Stimulated activated CD4-positive, alpha-beta T cell treated with anti-CD3 and anti-CD28 coated beads, Interleukin-12 subunit alpha, Interleukin-12 subunit beta, amount 100 ng/mL, for 4 hours (primary cell): ENCODE measurements around the gene PCDH8.

Experiments used
- DNase-seq: peaks from one replicate; pipeline ENCODE4 v3.0.0-alpha.2; 2020

PCDH8 gene, protein sequence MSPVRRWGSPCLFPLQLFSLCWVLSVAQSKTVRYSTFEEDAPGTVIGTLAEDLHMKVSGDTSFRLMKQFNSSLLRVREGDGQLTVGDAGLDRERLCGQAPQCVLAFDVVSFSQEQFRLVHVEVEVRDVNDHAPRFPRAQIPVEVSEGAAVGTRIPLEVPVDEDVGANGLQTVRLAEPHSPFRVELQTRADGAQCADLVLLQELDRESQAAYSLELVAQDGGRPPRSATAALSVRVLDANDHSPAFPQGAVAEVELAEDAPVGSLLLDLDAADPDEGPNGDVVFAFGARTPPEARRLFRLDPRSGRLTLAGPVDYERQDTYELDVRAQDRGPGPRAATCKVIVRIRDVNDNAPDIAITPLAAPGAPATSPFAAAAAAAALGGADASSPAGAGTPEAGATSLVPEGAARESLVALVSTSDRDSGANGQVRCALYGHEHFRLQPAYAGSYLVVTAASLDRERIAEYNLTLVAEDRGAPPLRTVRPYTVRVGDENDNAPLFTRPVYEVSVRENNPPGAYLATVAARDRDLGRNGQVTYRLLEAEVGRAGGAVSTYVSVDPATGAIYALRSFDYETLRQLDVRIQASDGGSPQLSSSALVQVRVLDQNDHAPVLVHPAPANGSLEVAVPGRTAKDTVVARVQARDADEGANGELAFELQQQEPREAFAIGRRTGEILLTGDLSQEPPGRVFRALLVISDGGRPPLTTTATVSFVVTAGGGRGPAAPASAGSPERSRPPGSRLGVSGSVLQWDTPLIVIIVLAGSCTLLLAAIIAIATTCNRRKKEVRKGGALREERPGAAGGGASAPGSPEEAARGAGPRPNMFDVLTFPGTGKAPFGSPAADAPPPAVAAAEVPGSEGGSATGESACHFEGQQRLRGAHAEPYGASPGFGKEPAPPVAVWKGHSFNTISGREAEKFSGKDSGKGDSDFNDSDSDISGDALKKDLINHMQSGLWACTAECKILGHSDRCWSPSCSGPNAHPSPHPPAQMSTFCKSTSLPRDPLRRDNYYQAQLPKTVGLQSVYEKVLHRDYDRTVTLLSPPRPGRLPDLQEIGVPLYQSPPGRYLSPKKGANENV

DNA sequence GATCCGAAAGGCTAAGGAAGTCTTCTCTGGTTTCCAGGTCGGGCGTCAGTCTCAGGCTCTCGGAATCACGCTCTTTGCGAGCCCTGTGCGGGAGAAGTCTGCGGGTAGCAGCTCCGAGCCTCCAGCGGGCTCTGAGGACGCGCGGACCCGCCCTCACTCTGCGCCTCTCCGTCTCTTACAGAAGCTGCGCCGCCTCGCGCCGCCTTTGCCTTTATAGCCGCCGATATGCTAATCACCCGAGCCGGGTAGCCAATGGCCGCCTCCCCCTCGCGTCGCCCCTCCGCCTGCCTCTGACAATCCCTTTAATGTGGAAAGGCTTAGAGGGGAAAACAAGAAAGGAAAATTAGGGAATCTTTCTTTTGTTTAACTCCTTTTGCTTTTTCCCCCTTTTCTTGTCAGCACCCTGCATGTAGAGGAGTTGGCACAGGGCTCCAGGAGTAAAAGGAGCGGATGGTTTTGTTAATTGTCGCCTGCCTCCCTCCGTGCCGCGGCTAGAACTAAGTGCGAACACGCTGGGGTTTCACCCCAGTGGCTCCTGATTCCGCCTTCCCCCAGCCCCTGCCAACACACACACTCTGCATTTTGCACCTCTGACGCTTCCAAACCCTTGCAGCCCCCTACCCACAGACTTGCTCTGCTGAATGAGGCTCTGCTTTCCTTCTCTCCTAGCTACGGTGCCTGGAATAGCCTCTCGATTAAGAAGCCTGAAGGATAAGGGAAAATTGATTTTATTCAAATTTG is at the start of gene PCDH8:
PCDH8 (minus strand) TSS at position 186 of the 741 bp plus-strand sequence. CDS start 204 bp downstream, outside the sequence.
- DNase-seq: no peak

DNA sequence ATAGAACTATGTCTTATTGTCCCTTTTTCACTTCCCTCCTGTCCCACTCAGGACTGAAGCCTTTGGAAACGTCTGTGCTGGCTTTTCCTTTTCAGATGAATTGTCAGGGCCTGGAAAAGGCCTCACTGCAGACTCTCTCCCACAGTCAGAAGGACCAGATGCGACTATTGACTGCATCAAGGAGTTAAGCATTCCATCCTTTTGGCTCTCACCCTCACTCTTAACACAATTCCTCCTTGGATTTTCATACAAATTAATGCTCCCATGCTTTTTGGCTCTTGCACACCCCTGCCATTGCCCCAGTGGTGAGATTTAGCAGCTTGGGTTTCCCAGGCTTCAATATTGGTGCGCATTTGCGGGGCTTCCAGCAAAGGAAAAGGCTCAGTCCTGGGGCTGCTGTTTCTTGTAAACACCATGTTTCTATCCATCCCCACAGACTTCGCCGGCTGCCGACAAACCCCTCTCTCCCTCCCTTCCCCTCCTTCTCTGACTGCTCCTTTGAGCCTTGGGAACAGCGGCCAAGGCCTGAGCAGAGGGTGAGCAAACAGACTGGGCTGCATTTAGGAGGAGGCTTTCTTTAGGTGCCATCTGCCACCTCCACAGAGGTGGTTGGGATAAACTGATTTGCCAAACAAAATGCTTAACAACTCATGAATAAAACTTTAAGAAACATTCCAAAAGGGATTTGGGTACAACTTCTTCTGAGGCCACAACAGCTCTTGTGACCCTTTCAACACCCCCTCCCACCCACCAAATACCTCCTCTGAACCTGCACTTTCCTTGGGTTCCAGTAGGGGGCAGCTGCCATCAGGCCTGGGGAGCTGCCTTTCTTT is 48.6 kb upstream of the PCDH8 start:
- DNase-seq: no peak

DNA sequence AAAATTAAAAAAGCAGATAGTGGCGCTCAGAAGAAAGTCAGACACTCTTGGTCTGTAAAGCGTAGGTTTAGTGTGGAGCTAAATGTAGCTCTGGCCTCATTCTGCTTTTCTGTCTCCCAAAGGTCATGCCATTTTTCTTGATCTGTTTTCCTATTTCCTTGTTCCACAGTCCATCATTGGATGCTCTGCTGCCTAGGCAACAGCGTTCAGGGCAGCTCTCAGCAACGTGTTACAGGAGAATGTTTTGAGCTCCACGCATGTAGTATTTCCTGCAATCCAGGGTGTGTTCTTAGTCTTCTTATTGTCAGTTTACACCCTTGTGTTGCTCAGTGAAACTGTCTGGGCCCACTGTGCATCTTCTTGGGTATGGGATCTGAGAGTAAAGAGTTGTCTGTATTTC is 46.0 kb upstream of the PCDH8 start:
- DNase-seq: no peak

DNA sequence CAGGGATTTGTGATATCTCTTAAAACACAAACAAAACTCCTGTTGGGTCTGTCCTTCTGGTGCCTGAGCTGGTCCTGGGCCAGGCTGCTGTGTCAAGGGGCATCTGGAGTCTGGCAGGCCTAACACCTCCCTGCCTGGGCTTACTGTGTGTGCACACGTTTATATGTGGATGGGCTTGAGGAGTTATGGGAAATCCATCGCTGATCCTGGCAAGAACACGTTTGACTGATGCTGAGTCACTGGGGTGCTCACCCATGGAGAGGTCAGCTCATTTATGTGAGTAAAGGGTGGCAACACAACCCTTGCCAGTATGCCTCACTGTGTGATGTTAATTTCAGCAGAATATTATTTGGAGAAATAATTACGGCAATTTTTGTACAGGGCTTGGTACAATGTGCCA is 44.5 kb upstream of the PCDH8 start:
- no peak for DNase-seq

DNA sequence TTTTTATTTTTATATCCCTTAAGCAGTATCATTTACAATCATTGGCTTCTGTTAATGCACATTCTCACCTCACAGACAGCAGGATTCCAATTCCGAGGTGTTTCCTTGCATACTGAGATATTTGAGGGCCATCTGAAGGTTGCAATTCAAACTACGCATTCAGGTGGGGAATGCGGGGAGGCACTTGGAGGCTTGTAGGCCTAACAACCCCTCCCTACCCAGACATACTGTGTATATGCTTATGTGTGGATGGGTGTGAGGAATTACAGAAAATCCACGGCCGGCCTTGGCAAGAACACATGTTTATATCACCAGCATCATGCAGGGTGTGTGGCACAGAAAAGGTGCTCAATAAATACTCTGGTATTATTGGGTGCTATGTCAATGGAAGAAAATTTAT is 43.3 kb upstream of the PCDH8 start:
- no peak for DNase-seq

DNA sequence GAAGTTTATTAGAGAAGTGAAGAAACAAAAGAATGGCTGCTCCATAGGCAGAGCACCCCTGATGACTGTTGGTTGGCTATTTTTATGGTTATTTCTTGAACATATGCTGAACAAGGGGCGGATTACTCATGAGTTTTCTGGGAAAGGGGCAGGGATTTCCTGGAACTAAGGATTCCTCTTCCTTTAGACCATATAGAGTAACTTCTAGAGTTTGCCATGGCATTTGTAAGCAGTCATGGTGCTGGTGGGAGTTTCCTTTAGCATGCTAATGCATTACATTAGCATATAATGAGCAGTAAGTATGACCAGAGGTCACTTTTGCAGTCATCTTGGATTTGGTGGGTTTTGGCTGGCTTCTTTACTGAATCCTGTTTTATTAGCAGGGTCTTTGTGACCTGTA is 38.7 kb upstream of the PCDH8 start:
- no peak for DNase-seq

DNA sequence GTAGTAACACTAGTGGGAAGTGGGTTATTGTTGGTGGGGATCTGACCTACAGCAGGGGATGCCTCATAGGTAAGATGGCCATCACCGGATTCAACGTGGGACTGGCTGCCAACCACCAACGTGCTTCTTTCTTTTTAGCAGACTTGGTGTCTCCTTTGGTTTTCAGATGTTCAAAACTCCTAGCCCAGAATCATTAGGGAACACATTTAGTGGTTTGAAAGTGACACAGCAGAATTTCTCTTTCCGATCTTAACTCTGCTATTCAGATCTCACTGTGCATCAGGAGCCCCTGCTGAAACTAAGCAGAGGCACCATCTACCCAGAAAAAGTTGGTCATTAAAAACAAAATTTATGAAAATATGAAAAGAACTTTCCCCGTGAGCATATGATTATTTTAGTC is 36.7 kb upstream of the PCDH8 start:
- DNase-seq: no peak

DNA sequence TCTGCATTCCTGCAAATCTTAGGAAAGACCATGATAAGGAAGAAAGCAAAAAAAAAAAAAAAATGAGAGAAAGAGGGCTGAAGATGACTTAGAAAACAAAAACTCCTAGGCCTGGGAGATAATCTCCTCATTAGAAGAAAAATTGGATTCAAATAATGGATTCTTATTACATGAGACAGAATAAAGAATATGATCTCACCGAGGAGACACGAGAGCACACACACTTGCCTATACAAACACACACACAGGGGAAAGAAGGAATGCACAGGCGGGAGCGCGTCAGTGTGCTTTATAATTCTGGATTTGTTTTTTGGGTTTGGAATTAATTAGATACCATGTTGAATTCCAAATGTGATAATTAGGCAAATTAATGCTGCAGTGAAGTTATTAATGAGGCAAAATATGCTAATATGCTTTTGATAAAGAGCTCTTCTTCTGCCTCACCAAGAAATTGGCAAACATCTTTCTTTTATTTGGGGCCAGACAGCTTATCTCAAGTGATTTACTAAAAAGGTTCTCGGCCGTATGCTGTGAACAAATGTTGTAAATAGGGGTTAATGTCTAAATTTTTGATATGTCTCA is 36.1 kb upstream of the PCDH8 start:
- DNase-seq: no peak

DNA sequence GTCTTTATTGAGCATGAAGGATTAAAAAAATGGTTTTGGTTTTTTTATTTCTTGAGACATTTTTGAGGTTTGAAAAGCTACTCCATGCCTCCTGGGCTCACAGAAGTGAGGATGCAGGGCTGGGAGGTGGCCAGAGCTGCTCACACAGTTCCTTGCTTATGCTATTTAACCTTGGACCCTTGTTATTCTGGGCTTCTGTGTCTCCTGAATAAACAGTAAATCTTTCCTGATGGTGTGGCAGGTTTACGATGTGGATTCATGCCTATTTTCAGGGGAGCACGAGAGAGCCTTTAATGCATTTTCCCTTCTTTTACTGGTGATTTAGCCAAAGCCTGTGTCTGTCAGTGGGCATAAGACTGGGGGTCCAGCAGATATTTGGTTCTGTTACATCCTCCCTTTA is 34.3 kb upstream of the PCDH8 start:
- DNase-seq: no peak

DNA sequence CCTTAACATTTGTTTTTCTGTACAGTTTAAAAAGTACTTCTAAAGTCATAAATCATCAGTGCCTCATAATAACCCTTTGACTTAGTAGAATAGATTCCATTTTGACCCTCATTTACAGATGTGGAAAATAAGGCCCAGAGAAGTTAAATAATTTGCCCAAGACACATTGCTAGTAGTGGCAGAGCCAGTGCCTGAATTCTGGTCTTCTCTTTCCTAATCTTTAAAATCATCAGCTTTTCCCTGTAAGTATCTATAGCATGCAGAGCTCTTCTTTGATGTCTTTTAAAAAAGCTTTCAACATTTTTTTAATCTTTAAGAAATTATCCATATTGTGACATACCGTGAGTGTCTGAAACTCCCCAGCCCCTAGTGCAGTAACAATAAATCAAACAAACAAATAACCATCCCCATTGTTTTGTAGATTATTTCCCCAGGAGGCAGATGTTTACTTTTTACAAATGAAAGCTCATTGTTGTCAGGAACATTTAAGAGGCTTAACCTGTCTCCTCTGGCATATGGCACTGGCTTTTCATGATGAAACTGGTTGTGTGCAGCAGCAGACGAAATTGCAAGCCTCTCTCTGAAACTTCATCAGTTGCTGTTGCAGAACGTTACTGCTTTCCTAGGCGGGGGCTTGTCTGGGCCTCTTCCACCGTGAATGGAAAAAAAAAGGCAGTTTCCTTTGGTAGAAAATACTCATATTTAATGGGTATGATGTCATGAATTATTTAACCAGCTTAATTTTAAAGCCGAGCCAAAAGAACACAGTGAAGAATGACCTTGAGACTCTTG is 31.7 kb upstream of the PCDH8 start:
- no peak for DNase-seq

DNA sequence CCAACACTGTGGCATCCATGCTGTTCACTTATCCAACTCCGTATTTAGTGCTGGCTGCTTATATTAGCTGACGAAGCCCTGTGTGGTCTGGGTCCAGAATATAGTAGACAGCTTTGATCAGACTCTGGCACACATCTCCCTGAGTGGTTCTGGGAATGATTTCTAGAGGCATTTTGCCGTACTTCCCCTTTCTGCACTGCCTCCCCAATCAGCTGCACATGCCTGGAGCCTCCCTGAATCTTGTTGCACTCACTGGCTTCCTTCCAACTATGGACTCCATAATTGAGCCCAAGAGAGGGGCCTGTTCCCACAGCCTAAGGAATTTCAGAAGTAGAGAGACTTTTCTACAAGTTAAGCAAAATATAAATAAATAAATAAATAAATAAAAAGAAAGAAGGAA is 30.4 kb upstream of the PCDH8 start:
- no peak for DNase-seq

DNA sequence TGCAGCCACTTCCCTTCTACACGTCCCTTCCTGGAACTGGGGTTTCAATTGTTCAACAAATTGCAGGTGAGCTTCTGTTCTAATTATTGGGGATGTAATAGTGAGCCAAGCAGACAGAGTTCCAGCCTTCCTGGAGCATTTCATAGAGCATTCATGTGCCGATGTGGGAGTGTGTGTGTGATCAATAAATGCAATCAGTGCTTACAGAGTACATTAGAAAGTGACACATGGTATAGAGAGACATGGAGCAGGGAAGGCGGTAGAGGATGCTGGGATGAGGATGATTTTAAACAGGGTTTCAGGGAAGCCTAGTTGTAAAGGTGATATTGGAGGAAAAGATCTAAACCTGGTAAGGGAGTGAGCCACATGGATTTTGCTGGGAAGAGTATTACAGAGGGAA is 21.7 kb upstream of the PCDH8 start:
- no peak for DNase-seq

DNA sequence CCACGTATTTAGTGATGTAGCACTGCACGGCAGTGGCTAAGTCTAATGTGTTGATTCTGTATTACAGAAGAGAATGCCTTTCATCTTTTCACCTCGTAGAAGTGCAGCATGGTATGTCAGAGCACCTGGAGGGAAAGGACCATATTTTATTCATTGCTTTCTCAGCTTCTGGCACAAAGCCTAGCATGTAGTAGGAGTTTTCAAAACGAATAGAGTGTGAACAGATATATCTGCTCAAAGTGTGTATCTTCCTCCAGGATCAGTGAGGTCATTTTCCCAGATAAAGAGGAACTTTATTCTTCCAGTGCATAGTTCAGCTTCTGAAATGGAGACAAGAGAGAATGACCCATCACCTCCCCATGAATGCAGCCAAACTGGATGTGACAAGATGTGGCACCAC is 21.2 kb upstream of the PCDH8 start:
- no peak for DNase-seq

DNA sequence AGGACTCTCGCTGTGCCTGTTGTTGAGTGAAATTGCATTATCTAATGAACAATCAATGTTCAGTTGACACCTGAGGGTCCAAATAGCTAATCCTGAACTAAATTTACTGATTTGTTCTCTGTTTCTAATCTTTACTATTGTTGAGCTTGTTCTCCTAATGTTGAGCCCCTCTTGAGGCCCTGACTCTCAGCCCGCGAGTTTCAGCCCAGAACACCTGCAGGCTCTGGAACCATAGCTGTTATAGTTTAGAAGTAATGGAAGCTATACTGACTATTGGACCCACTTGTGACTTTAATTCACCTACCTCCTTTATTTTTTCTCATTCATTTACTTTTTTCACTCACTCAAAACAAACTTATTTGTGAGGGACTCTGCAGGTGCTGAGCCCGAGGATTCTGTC is 20.6 kb upstream of the PCDH8 start:
- DNase-seq: no peak

DNA sequence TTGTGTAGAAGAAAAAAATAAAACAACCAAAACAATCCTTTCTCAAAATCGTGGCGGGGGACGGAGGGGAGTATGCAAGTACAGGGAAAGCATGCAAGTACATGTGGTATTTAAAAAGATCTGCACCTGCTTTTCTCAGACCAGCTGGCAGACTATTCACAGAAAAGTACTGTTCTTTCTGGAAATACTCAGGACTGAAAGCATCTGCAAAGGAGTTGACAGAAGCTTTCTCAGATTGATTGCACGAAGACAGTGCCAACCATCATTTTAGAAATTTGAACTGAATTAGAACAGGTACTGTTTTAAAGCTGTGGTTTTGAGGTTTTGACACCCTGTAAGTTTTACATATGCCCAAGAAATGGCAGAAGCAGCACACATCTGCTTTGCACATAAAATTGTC is 19.8 kb upstream of the PCDH8 start:
- DNase-seq: no peak

DNA sequence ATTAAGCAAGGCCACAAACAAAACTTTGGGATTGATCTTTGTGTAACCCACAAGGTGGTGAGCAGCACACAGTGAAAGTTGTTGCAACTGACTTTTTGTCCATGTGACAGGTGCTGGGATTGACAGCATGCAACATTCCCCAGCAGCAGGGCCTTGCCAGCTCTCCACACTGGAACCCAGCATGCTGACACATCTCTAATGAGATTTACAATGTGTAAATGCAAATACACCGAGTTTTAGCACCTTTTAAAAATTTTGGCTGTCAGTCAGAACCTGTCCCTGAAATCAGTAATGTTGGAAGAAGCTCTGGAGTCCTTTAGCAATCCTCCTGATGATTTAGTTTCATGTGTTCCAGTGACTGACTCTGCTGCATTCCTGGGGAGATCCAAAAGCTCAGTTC is 16.5 kb upstream of the PCDH8 start:
- DNase-seq: no peak

DNA sequence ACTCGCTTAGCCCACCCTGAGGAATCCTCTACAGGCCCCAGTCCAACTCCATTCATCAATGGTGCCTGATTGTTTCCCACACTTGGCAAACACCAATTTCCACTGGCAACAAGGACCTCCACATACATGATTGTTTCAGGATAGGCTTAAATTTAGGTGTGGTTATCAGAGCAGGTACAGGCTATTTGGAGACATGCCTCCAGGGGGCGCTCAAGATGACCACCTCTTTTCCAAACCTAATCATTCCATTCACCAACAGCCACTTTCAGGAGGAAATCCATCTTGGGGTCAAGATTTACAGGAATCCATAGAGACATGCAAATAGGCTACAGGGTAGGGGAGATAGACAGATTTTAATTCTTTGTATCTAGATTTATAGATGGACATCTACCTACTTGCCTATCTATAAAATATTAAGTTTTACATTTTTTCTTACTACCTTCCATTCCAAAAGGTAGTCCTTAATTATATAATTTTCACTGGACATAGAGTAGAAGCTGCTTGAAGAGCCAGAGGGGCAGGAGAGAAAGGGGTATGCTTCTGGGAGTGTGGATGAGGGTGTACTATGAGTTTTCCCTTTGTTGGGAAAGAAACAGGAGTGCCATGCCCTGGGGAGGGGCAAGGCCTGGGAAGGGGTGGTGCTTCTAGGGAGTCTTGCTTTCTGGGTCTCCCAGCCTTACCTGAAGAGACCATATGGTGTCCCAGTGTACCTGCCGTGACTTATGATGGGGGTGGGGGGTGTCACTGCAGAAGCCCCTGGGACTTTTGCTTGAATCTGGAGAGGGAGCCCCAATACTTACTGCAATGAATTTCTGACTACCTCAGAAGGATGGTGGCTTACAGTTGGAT is 14.1 kb upstream of the PCDH8 start:
- no peak for DNase-seq

DNA sequence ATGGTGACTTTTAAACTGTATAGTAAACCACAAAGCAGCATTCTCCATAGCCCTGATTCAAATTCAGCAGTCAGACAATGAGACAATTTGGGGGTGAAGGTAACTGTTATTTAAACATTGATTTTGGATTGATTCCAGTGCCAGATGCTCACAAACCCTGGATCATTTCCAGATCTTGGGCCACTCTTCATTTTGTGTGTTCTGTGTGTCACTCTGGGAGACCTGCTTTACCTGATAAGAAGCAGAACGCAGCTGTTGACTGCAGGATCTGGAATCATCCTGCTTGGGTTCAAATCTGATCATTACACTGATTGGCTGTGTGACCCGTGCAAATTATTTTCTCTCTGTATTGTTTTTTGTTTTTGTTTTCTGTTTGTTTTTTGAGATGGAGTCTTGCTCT is 4.0 kb upstream of the PCDH8 start:
- no peak for DNase-seq

DNA sequence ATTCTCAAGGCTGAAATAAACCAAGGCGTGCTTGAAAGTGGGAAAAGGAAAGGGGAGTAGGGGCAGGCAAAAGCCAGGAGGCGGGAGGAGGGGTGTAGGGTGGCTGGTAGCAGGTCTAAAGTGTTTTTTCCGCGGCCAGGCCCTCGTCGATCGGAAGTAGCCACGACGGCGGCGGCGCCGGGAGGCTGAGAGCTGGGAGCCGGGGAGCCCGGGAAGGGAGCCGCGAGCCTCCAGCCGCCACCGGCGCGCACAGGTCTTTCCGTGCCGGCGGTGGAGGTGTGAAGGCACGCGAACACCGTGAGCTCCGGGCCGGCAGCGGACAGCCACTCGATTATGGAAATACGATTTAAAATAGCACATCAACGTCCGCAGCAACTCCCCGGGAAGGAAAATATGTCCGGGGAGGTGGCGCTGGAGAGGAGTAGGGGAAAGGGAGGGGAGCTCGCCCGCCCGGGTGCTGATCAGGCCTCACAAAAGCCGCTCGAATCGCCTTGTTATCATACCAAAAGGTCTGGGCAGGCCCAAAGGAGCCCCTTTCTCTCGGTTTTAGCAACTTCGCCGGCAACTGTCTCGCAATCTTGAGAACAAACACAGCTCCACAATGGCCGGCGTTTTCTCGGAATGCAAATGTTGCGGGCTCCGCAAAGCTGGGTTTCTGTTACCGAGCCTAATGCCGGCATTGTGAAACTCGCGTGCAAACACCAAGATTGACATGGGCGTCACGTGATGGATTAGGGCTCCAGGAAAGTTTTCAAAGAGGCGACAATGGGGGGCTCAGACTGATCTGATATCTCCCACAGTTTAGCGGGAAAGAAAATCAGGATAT is 2.9 kb upstream of the PCDH8 start:
- DNase-seq: no peak
